Measurements from ENCODE around the gene COX7A2.

The COX7A2 gene

DNA sequence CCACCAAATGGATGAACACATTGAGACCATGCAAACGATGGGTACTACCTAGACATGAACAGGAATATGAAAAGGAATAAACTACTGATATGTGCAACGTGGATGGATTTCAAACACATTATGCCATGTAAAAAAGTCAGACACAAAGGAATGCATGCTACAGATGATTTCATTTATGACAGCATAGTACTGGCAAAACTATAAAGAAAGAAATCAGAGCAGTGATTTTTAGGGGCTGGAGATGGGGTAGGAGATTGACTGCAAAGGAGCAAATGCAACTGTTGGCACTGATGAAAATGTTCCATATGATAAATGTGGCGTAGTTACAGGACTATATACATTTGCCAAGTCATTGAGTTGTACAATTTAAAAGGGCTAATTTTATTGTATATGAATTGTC, 24.3 kb downstream of the COX7A2 start:
- DNase-seq, result no peak

DNA sequence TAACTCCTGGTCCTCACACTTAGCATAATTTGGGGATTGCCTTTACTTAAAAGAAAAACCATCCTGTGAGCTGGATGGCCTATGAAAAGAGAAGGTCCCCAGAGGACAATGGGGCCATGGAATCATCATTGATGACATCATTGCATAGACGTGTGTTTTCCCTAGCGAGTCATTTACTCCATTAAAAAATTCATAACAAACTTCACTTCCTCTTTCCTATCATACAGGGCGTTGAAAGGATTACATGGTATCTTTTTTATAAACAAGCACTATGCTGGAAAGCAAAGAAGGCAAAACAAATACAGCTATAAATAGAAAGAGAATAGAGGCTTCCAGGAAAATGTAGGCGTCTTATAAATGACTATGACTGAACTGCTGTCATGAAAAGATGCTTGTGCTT, 26.4 kb downstream of the COX7A2 start:
- no peak for DNase-seq

DNA sequence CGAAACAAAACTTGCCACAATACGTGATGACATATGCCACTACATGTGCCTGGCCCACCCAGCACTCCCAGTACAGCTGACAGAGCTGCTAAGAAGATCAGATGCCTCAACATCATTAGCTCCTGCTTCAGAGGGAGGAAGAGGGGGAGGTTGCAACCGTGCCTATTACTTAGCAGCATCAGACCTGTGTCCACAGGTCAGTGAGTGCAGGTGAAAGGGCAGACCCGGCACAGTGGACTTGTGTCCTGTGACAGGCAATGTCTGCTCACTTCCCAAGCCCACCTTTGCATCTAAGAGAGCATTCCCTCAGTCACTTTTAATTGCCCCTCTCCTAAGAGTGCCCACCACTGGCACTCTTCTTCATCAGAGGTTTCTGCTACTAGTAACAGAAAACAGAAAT, 28.3 kb downstream of the COX7A2 start:
- no peak for DNase-seq

DNA sequence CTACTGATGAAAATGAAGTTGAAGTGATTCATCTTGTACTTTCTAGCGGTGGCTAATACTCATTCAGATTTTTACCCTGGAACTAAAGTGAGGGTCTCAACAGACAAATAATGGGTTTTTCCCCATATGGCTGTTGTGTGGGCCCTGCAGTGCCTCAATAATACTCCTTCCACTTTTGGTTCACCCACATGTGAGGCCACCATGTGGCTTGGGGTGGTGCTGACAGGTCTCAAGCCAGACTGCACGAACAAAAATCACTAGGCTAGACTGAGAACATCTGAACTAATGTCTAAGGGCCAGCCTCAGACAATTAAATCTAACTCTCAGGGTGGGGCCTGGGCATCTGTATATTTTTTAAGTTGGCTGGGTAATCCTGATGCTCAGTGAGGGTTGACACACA, 29.9 kb downstream of the COX7A2 start:
- DNase-seq, result no peak

DNA sequence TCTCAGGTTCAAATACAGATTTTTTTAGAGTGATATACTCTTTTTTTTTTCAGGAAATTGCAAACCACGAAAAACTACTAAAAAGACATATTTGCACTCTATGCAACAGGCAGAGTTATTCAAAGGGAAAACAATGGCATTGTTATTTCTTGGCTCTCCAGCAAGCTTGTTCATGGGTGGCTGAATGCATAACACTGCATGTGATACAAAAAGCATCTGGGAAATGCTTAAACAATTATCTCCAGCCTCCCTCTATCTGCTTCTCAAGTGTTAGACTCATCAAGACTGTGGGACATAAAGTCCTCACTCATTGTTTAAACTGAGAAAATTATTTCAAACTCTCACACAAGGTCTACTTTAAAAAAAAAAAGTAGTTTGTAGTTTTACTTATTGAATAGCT, 30.5 kb downstream of the COX7A2 start:
- DNase-seq, result no peak

DNA sequence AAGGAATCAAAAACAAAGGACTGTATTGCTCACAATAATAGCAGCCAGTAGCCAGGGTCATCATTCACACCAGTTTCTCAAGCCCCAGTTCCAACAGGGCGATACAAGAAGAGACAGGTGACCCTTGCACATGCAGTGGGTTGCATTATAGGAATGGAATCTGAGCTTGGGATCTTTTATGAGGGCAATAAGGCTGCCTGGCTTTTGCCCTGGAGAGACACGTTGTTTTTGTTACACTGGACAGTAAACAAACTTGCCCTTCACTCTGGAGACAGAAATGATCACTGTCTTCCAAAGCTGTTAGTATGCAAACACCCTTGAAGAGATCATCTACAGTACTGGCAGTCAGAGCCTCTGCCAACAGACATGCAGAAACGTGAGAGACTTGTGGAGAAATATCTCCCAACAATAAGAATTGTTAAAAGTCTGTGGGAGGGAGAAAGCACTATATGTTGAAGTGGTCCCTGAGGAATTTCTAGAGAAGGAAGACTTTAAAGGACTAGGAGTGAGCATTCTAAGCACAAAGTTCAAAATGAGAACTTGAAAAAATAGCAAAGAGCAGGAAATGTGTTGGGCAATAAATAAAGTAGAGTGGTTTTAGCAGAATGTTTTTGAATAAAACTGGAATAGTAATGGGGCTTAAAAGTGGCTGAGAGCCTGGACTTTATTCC, 31.5 kb downstream of the COX7A2 start:
- no peak for DNase-seq

DNA sequence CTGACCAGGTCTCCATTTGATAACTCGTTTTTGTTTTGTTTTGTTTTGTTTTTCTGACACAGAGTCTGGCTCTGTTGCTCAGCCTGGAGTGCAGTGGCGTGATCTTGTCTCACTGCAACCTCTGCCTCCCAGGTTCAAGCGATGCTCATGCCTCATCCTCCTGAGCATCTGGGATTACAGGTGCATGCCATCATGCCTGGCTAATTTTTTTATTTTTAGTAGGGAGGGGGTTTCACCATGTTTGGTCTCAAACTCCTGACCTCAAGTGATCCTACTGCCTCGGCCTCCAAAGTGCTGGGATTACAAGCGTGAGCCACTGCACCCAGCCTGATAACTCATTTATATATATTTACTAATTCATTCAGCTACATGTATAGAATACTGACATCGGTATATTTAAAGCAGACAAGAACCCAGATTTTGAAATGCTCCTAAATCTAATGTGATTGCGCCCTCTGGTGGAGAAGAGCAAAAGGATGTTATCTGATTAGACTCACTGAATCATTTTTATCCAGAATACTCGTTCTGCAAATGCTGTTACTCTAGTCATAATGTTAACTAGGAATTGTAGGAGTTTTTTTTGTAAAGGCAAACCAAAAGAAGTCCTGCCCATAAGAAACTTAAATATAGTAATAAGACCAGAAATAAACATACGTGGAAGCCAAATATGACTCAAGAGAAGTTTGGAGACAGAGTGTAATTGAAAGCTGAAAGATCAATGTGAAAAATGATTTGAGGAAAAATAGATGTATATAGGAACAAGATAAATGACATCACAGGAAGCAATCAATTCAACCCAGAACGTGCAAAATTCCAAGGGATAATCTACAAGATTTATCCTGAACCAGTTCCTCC, 32.5 kb downstream of the COX7A2 start:
- DNase-seq, result peak; percentile 70

DNA sequence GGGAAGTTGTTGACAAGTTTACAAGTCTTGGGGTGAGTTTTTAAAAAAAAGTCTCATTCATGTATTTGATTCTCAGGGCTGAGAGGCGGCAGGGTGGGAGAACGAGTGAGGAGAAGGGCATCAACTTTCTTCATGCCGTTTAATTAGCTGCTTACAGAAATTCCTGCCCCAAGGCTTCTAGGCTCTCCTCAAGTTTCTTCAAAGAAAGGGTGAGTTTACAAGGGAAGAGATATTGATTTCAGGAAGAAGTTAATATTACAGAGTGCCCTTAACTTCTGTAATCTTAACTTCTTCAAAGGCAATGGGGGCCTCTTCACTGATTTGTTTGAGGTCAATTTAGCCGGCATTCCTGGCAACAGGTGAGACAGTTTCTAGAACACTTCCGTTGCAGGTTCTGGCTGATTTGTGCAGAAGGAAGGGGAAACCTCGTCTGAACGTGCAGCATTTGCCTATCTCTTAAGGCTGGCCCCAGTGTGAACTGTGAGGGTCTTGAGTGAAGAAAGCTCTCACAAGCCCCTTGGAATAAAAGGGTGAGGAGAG, 34.3 kb downstream of the COX7A2 start:
- no peak for DNase-seq

DNA sequence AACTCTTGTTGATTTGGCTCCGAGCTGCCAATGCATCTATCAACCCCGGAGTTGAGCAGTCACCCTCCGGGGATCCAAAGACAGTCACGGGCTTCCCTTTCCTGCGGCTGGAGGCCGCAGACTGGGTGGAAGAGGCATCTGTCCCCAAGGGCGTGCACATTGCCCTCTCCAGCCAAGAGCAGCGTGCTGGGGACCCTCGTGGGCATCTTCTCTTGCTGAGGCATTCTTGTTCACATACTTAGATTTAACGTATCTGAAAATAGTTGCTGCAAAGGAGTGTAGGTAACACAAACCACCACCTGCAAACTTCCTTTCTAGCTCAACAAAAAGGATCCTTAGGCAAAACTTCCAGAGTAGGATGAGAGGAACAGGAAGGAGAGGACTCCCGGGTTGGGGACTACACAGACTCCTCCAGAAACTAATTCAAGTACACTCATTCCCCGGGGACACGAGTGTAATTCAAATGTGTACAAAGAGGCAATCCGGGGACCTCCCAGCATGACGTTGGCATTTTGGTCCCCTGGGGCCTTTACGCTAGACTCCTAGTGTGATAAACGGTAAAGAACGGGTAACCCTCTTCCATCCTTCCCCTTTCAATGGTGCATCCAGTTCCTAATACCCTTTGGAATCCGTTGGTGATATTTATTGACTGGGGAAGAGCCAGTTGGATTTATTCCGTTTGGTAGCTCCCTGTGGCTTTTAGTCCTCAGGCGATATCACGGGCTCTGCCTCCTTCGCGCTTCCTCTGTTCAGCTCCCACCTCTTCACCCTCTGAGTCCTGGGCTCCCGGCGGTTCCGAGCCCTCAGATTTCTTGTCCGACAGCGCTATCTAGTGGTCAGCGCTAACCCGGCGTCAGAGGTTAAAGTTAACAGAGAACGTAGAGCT, 35.1 kb downstream of the COX7A2 start:
- peak; percentile 77 for DNase-seq

DNA sequence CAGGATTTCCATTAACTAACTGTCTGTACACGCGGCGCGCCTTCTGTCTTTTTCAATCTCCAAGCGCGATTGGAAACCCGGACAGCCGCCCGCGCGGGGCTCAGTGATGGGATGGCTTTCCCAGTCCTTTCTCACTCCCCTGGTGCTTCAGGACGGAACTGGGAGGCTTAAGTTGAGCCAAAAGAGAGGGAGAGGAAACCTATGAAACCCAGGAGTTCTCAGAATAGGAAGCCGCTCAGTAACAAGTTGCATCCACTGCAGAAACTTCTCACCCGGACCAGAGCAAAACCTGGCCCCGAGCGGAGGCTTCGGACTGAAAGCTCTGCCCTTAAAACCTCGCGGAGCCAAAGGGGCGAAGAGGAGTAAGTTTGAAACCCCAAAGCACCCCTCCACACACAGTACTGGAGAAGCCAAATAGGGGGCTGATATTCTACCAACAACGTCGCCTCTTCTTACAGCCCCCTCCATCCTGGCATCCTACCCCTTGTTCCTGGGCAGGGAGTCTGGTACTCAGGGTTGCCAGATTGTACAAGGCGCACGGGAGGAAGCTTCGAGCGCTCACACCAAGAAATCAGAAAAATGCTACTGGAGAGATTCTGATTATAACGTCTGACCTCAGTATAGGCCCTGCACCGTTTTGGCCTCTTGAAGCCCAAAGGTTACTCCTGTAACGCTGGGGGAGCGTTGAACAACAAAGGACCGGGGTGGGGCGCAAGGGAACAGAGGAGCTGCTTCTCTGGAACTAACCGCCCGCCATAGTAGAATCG, 36.8 kb downstream of the COX7A2 start:
- no peak for DNase-seq

DNA sequence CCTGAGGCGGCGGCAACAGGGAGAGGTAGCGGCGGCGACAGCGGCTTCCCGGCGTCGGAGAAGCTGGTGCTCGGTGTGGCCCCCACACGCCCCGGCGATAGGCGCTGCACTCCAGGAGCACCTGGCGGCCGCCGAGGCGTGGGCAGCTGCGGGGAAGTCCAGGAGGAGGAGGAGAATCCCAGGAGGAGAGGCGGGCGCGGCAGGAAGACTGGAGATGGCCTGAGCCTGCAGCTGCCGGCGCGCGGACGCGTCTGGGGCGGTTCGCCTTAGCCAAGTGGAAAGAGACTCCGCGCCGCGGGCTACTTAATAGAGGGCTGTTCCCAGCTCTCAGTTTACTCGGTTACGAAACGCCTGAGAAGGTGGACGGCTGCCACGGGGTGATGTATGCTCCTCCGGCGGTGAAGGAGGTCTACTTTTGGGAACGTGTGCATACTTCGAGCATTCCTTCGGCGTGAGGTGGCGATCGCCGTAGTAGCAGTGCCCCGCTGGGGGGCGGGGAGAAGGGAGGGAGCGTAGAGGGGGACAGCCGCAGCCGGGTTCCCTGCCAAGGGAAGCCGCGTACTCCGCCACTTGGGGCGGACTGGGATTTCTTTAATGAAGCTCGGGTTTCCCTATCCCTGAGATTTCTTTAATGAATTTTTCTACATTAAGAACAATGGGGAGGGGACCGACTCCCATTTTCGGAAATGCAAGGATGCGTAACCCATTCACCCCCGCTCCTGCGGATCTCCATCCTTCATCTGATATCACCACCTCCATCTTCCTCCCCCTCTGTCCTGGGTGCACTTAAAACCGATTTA, 37.6 kb downstream of the COX7A2 start, which contains the start of gene COL12A1:
TSS of gene COL12A1 (minus strand) at position 278 of the 800 bp plus-strand sequence. CDS start 3,261 bp downstream, outside the sequence.
- DNase-seq, result no peak

DNA sequence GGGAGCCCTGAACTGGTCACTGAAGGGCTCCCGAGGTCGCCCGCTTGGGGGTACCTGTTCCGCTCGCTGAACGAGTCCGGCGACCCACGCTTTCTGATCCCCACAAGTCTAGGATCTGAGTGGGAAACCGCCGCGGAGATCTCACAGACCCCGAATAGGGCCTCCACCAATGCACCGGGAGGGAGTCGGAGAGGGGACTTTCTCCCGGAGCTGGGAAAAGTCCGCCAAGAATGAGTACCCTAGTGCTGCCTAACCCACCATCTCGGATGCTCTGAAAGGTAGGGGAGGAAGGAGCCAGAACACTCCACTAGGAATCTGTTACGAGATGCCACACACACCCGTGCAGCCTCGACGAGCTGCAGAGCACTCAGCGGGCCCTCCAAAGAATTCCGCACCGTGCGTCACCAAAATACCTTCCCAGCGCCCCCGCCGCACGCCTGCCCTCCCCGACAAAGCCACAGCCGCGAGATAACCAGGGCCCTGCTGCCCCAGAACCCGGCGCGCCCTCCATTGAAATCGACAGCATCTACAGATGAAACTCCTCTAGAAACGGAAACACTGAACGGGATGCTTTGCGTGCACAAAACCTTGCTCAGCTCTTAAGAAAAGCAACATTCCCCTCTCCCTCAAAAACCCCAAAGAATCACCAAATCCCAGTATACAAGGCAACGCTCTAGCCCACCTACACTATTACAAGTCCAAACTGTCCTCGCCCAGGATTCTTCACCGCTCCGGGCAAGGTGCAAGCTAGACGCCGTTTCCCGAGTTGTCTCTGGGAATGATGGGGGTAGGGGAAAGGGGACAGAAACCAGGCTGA, 38.4 kb downstream of the COX7A2 start:
- no peak for DNase-seq

DNA sequence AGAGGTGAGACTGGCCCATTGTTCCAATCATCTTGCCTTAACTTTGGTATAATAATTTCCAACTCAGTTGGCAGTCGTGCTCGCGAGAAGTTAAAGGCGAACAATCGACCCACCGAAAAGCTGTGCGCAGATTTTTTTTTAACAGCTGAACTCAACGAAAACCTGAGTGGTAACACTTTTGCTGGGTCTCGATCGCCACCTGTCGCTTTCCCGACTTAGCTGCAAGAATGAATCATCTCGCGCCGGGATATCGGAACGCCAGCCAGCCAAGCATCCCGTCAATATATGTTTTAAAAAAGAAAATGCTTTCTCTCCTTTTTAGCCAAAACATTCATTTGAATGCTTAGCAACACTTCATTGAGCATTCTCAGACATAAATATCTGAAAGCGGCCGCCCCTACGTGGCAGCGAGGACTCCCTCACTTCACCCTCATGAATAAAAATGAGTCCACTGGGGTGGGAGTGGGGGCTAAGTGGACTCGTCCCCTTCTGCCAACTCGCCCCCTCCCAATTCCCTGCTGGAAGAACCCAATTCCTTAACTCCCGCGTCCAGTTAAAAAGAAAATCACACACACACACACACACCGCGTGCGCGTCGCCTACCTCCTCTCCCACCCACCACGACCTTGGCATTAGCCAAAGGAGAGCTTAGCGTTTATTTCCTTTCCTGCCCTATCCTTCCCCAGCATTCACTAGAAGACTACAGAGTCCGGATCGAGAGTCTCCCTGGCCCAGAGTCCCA, 39.2 kb downstream of the COX7A2 start:
- DNase-seq, result peak; percentile 8

DNA sequence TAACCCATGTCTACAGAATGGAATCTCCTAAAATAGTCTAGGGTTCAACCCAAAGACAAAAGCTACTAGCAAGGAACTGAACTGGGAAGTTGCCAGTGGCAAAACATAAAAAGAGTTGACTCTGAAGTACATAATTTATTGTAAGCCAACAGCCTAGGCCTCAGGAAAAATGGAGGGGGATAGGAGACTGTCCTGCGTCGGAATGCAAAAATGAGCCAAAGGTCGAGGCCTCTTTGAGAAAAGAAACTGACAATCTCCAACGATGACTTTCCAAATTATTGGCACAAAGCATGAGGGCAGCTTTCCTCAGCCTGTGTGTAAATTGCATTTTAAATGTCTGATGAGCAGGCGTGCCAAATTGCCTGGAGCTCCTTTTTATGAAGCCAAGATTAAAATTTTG, 39.9 kb downstream of the COX7A2 start:
- DNase-seq, result no peak

DNA sequence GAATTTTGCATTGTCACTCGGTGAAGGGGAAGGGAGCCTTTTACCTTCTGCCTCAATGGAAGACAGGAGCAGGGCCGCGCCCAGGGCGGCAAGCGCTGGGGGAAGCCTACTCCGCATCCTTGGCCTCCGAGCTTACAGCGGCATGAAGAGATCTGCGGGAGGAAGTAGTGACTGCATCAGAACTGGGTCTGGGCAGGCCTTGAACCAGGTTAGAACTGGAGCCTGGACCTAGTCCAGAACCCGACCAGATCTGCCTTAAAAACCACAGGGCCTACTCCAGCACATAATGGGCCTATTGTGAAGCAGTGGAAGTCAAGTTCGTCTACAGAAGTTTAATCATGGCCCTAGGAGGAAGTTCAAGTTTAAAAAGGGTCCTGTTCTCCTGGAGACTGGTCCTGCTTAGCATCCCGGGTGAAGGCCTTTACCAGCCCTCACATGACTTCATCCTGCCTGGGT, 40.9 kb downstream of the COX7A2 start:
- no peak for DNase-seq

DNA sequence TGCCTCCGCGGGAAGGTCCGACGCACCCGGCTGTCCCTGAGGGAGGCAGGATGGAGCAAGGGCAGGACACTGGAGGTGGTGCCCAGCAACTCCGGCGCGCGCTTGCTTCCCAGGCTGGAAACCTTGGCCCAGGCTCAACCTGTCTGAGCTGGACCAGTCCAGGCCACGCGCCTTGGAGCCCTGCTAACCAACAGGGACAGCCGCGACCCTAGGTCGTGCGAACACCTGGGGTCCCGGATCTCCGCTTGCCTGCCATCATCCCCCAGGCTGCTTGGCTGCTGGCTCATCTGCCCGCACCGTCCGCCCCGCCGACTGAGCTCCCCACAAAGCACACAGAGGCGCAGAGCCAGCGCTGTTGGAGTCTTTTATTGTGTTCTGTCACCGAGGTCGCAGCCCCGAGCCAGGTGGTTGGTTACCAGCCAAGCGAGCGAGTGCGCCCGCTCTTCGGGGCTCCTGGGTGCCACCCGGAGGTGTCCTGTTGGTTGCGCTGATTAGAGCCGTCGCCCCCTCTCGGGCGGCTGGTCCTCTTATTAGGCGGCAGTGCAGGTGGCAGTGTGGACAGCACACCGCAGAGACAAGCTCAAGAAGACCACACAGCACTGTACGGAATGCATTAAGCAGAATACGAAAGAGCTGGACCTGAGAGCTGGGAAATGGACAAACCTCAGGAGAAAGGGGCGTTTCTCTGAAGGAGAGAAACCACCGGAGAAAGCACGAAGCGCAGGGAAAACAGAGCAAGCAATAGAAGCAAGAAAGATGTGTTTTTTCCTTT, 41.5 kb downstream of the COX7A2 start:
- DNase-seq, result no peak

DNA sequence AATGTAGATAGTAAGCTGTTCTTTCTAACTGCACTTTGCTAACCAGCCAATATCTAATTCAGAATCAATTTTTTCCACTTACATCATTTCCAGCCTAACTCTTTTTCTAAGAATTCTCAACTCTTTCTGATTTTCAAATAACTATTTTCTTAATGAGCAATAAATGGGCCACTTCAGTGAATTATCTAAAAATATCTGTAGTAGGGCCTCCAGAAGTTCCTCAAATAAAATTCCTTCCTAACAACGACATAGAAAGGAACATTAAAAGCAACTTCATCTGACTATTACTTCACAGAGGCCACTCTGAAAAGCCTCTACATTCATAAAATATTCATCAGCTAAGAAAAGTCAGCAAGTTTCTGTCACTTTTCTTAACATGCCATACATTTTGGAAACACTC, 42.6 kb downstream of the COX7A2 start:
- DNase-seq, result no peak

DNA sequence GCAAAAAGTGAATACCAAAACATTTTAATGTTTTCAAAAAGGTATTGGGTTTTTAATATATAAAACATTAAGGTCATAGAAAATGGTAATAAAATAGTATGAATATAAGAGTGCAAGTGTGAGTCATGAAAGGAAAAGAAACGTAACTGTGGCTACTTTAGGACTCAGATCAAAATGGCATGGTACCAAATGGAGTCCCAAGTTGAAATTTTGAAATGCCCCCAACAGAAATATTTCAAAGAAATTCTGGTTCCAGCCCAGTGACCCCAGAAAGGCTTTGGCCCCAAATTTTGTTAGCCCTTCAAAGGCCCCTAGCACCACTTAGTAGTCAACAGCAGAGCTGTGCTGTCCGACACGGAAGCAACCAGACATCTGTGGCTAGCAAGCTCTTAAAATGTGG, 43.7 kb downstream of the COX7A2 start:
- DNase-seq, result no peak
